GM23248 (cell line): Measurements from ENCODE around the gene SSRP1.

Source experiments
- EZH2 ChIP-seq: fragments of 200-600 bp; sonication (generic); IDR thresholded peaks from 2 replicates; pipeline ENCODE4 v1.6.1; 2018; ENCODE audit warnings: antibody characterized with exemption, mild to moderate bottlenecking; ENCODE audit not compliant: insufficient read depth, poor library complexity, severe bottlenecking
- EZH2phosphoT487 ChIP-seq: fragments of 200-600 bp; sonication (generic); IDR thresholded peaks from 2 replicates; pipeline ENCODE4 v1.6.1; 2018; ENCODE audit warnings: antibody characterized with exemption, moderate library complexity, mild to moderate bottlenecking, low read depth; ENCODE audit not compliant: insufficient read depth

DNA sequence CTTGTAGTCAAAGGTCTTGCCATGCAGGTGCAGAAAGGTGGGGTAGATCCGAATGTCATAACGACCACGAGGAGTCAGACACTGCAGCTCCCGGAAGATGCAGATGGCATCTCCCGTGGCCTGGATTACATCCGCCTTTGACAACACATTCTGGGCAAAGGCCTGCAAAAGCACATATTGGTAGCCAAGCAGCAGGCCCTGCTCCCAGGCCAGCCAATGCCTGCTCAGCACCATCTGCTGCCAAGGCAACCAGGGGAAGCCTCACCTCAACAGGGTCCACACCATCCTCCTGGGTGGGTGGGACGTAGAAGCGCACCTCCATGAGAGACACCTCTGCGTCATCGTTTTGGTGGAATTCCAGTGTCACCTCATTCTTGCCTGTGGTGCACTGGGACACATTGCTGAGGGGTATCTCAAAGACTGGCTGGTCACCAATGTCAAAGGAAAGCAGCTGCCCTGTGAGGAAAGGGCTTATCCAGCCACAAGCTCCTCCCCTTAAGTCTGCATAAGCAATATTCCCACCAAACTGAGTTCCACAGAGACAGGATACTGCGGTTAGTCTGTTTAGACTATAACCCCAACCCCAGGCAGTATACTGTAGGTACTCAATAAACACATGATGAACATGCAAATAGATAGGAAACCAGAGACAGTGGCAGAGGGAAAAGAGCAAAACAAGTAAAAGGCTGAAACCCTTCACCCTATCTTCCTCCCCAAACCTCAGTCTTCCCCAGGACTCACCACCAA, 2.8 kb downstream of the SSRP1 start:
- TF ChIP-seq EZH2 = no peak
- no peak for TF ChIP-seq EZH2phosphoT487
